ENCODE data around the gene CIDEA.
"Not testable (repeated sequence)": the region's sequence is repeated elsewhere in the genome, so short reads cannot be mapped to it uniquely, and the experiment has no call there.

Gene CIDEA

DNA sequence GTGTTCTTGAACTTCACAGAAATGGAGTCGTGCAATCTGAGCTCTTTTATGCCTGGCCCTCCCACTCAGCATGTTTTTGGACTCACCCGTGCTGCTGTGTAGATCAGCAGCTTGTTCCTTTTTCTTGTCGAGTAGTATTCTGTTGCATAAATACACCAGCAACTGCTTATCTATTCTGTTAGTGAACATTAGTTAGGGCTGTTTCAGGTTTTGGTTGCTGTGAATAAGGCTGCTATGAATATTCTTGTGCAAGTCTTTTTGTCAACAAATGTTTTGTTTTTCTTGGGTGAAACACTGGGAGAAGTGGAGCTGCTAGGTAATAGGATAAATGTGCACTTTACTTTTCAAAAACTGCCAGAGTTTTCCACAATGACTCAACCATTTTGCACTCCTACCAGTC, 15.3 kb upstream of the CIDEA start:
- Histone ChIP-seq H3K36me3 (replicated peaks; ENCODE audit: low read depth, low read length) (no peaks in the 10 kb centered on the region), H2AFZ (ENCODE audit: low read depth, low read length) (no peak overlapping the region), H3K4me1 (ENCODE audit: low read length) (peaks cover 12% of the 10 kb centered on the region), H3K9ac (ENCODE audit: low read length) (no peak overlapping the region), H3K4me2 (ENCODE audit: low read length) (no peak overlapping the region), H4K20me1 (ENCODE audit: insufficient read depth, low read length) (no peaks in the 10 kb centered on the region), H3K9me3 (ENCODE audit: insufficient read depth, low read length) (no peaks in the 10 kb centered on the region), H3K79me2 (ENCODE audit: low read length) (no peaks in the 10 kb centered on the region), H3K4me3 (ENCODE audit: low read length) (no peak overlapping the region), H3K27ac (ENCODE audit: low read length) (no peak overlapping the region), H3K27me3 (ENCODE audit: low read depth, low read length) (peaks cover 32% of the 10 kb centered on the region)
- no peak for TF ChIP-seq EZH2phosphoT487 (IDR thresholded peaks at IDR 0.05; ENCODE audit: low read depth)
- TF ChIP-seq, protein P1, sequence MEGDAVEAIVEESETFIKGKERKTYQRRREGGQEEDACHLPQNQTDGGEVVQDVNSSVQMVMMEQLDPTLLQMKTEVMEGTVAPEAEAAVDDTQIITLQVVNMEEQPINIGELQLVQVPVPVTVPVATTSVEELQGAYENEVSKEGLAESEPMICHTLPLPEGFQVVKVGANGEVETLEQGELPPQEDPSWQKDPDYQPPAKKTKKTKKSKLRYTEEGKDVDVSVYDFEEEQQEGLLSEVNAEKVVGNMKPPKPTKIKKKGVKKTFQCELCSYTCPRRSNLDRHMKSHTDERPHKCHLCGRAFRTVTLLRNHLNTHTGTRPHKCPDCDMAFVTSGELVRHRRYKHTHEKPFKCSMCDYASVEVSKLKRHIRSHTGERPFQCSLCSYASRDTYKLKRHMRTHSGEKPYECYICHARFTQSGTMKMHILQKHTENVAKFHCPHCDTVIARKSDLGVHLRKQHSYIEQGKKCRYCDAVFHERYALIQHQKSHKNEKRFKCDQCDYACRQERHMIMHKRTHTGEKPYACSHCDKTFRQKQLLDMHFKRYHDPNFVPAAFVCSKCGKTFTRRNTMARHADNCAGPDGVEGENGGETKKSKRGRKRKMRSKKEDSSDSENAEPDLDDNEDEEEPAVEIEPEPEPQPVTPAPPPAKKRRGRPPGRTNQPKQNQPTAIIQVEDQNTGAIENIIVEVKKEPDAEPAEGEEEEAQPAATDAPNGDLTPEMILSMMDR (IDR thresholded peaks at IDR 0.05; ENCODE audit: low read depth, low read length) = no peak

DNA sequence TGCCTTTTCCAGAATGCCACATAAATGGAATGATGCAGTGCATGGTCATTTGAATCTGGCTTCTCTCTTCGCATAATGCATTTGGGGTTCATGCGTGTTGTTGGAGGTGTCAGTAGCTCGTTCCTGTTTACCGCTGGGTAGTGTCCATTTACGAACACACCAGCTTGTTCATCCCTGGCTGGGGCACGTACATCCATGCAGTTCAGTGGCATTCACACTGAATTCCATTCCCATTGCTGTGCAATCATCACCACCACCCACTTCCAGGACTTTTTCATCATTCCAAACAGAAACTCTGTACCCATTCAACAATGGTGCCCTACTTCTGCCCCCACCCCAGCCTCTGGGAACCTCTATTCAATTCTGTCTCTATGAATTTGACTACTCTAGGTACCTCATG, 14.7 kb upstream of the CIDEA start:
- Histone ChIP-seq H3K27ac (ENCODE audit: low read length) (no peak overlapping the region), H3K27me3 (ENCODE audit: low read depth, low read length) (peaks cover 34% of the 10 kb centered on the region), H3K9me3 (ENCODE audit: insufficient read depth, low read length) (no peaks in the 10 kb centered on the region), H3K4me3 (ENCODE audit: low read length) (no peak overlapping the region), H3K36me3 (replicated peaks; ENCODE audit: low read depth, low read length) (no peaks in the 10 kb centered on the region), H3K4me2 (ENCODE audit: low read length) (no peak overlapping the region), H3K9ac (ENCODE audit: low read length) (no peak overlapping the region), H2AFZ (ENCODE audit: low read depth, low read length) (no peak overlapping the region), H4K20me1 (ENCODE audit: insufficient read depth, low read length) (no peaks in the 10 kb centered on the region), H3K79me2 (ENCODE audit: low read length) (no peaks in the 10 kb centered on the region), H3K4me1 (ENCODE audit: low read length) (peaks cover 12% of the 10 kb centered on the region)
- no peak for TF ChIP-seq EZH2phosphoT487 (IDR thresholded peaks at IDR 0.05; ENCODE audit: low read depth)
- TF ChIP-seq, protein P1 (IDR thresholded peaks at IDR 0.05; ENCODE audit: low read depth, low read length) = no peak

DNA sequence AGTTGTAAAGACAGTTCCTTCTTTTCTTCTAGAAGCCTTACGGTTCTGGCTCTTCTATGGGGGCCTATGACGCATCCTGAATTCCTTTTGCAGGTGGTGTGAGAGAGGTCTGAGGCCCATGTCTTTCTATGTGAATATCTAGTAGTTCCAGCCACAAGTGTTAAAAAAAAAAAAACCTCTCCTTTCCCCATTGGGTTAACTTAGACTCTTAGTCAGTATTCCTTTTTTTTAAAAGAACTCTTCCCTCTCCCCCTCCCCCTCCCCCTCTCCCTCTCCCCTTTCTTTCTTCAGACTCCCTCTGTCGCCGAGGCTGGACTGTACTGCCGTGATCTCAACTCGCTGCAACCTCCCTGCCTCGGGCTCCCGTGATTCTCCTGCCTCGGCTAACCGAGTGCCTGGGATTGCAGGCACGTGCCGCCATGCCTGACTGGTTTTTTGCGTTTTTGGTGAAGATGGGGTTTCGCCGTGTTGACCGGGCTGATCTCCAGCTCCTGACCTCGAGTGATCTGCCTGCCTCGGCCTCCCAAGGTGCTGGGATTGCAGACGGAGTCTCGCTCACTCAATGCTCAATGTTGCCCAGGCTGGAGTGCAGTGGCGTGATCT, 11.4 kb upstream of the CIDEA start:
- TF ChIP-seq, protein P1 (IDR thresholded peaks at IDR 0.05; ENCODE audit: low read depth, low read length) = no peak
- TF ChIP-seq EZH2phosphoT487 (IDR thresholded peaks at IDR 0.05; ENCODE audit: low read depth) = no peak
- H2AFZ ChIP-seq (ENCODE audit: low read depth, low read length) = no peak overlapping the region
- H3K9me3 ChIP-seq (ENCODE audit: insufficient read depth, low read length) = no peaks in the 10 kb centered on the region
- no peaks in the 10 kb centered on the region for H3K79me2 ChIP-seq (ENCODE audit: low read length)
- H4K20me1 ChIP-seq (ENCODE audit: insufficient read depth, low read length) = no peaks in the 10 kb centered on the region
- no peak overlapping the region for H3K4me2 ChIP-seq (ENCODE audit: low read length)
- peaks cover 36% of the 10 kb centered on the region for H3K27me3 ChIP-seq (ENCODE audit: low read depth, low read length)
- H3K9ac ChIP-seq (ENCODE audit: low read length) = no peak overlapping the region
- no peak overlapping the region for H3K27ac ChIP-seq (ENCODE audit: low read length)
- H3K36me3 ChIP-seq (replicated peaks; ENCODE audit: low read depth, low read length) = no peaks in the 10 kb centered on the region
- H3K4me1 ChIP-seq (ENCODE audit: low read length) = peaks cover under 1% of the 10 kb centered on the region; the same call in 1 of the 2 replicates
- H3K4me3 ChIP-seq (ENCODE audit: low read length) = no peak overlapping the region

DNA sequence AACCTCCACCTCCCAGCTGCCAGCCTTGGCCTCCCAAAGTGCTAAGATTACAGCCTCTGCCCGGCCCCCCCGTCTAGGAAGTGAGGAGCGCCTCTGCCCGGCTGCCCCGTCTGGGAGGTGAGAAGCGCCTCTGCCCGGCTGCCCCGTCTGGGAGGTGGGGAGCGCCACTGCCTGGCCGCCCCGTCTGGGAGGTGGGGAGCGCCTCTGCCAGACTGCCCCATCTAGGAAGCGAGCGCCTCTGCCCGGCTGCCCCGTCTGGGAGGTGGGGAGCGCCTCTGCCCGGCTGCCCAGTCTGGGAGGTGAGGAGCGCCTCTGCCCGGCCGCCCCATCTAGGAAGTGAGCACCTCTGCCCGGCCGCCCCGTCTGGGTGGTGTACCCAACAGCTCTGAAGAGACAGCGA, 10.9 kb upstream of the CIDEA start:
- not testable (repeated sequence) for H3K4me3 ChIP-seq (ENCODE audit: low read length); H3K27ac ChIP-seq (ENCODE audit: low read length); H3K79me2 ChIP-seq (ENCODE audit: low read length); H3K4me1 ChIP-seq (ENCODE audit: low read length); H3K4me2 ChIP-seq (ENCODE audit: low read length); H3K9me3 ChIP-seq (ENCODE audit: insufficient read depth, low read length); H4K20me1 ChIP-seq (ENCODE audit: insufficient read depth, low read length); H3K9ac ChIP-seq (ENCODE audit: low read length); H2AFZ ChIP-seq (ENCODE audit: low read depth, low read length); H3K36me3 ChIP-seq (replicated peaks; ENCODE audit: low read depth, low read length)
- H3K27me3 ChIP-seq (ENCODE audit: low read depth, low read length) = peaks cover 36% of the 10 kb centered on the region

DNA sequence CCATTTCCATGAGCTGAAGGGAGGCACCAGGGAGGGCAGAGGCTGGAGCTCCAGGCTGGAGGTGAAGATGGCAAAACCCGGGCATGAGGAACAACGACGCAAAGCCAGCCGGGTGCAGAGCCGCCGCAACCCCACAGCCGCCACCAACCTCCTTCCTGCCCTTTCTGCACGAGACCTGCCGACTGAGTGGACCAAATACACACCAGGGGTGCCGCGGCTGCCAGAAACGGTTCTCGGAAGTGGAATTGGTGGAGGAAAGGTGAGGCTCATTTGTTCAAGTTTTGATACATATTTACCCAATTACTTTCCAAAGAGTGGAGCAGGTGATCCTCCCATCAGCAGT, 8.4 kb upstream of the CIDEA start:
- no peak overlapping the region for H2AFZ ChIP-seq (ENCODE audit: low read depth, low read length)

More for the DNA sequence above, 8.4 kb upstream of the CIDEA start:
- Histone ChIP-seq H3K79me2 (ENCODE audit: low read length) (no peaks in the 10 kb centered on the region), H3K9ac (ENCODE audit: low read length) (no peak overlapping the region), H4K20me1 (ENCODE audit: insufficient read depth, low read length) (no peaks in the 10 kb centered on the region), H3K4me1 (ENCODE audit: low read length) (no peaks in the 10 kb centered on the region), H3K9me3 (ENCODE audit: insufficient read depth, low read length) (no peaks in the 10 kb centered on the region), H3K27me3 (ENCODE audit: low read depth, low read length) (peaks cover 25% of the 10 kb centered on the region), H3K4me3 (ENCODE audit: low read length) (no peak overlapping the region), H3K36me3 (replicated peaks; ENCODE audit: low read depth, low read length) (no peaks in the 10 kb centered on the region), H3K4me2 (ENCODE audit: low read length) (no peak overlapping the region), H3K27ac (ENCODE audit: low read length) (no peak overlapping the region)
- TF ChIP-seq, protein P1 (IDR thresholded peaks at IDR 0.05; ENCODE audit: low read depth, low read length) = no peak
- TF ChIP-seq EZH2phosphoT487 (IDR thresholded peaks at IDR 0.05; ENCODE audit: low read depth) = no peak

Data from OCI-LY3 (cell line).